HG03354 (cell line): Measurements from ENCODE around the gene BOD1.

Experiments
- ATAC-seq: cut with Tn5 transposase; IDR thresholded peaks from one replicate; pipeline ENCODE4 v1.9.1; 2021; ENCODE audit warnings: mild to moderate bottlenecking; ENCODE audit not compliant: unreplicated experiment, poor library complexity, severe bottlenecking

Gene BOD1

GRCh38 chr5:173582216-173583111 is 34.0 kb downstream of the BOD1 start:
- ATAC-seq = peak; percentile 48

GRCh38 chr5:173581408-173582215 is 34.8 kb downstream of the BOD1 start:
- ATAC-seq = peak; percentile 51

- no peak for ATAC-seq
Observed at GRCh38 chr5:173578947-173579615, 37.4 kb downstream of the BOD1 start.

GRCh38 chr5:173577817-173578216 is 38.6 kb downstream of the BOD1 start:
- no peak for ATAC-seq

GRCh38 chr5:173577166-173577565 is 39.3 kb downstream of the BOD1 start:
- no peak for ATAC-seq

- no peak for ATAC-seq
Observed at GRCh38 chr5:173575985-173576384, 40.5 kb downstream of the BOD1 start.

GRCh38 chr5:173574983-173575382 is 41.5 kb downstream of the BOD1 start:
- no peak for ATAC-seq

- ATAC-seq = peak; percentile 77
Observed at GRCh38 chr5:173573126-173573960, 43.1 kb downstream of the BOD1 start.

- no peak for ATAC-seq
Observed at GRCh38 chr5:173572431-173573125, 43.9 kb downstream of the BOD1 start.

GRCh38 chr5:173570321-173571090 is 45.9 kb downstream of the BOD1 start:
- no peak for ATAC-seq

GRCh38 chr5:173568703-173569102 is 47.7 kb downstream of the BOD1 start:
- no peak for ATAC-seq

- no peak for ATAC-seq
Observed at GRCh38 chr5:173568128-173568527, 48.3 kb downstream of the BOD1 start.

- no peak for ATAC-seq
Observed at GRCh38 chr5:173567548-173567947, 48.9 kb downstream of the BOD1 start.

GRCh38 chr5:173565491-173566072 is 50.9 kb downstream of the BOD1 start:
- no peak for ATAC-seq

- ATAC-seq = no peak
Observed at GRCh38 chr5:173564106-173564505, 52.3 kb downstream of the BOD1 start.

- ATAC-seq = no peak
Observed at GRCh38 chr5:173563246-173563645, 53.2 kb downstream of the BOD1 start.

GRCh38 chr5:173562451-173562850 is 54.0 kb downstream of the BOD1 start:
- no peak for ATAC-seq
